GM21737 (cell line): ENCODE data around the gene ATF6.

Experiments used
- ATAC-seq: cut with Tn5 transposase; IDR thresholded peaks from one replicate; pipeline ENCODE4 v1.9.1; 2021; ENCODE audit warnings: mild to moderate bottlenecking, moderate library complexity; ENCODE audit not compliant: unreplicated experiment

Gene ATF6

DNA sequence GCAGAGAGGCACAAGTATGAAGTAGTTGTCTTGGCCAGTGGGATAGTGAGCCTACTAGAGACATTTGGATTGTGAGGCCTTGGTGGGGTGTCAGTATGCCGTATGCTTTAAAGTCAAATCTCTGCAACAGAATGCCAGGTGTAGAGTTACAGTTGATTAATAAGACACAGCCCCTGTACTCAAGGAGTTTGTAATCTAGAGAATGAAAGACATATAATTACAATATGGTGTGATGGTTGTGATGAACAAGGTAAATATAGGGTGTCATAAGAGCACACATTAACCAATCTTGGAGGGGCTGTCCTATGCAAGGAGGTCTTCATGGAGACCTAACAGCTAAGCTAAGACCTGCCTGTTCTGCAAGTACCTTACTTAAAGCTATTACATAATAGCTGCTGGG, 113.1 kb downstream of the ATF6 start:
- no peak for ATAC-seq

DNA sequence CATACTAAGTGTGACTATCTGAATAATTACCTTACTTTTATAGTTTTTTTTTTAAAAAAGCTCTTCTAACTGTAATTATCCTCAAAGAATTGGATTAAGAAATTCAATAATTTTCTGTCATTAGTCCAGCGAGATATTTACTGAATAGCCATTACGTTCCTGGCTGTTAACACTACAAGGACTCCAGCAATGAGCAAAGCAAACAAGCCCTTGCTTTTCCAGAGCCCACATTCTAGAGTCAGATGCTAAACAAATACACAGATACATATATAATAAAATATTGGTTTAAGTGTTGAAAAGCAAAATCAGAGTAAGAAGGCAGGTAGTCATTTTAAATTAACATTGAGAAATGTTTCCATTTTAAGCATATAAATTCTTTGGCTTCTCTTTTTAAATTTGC, 118.4 kb downstream of the ATF6 start:
- ATAC-seq: no peak

DNA sequence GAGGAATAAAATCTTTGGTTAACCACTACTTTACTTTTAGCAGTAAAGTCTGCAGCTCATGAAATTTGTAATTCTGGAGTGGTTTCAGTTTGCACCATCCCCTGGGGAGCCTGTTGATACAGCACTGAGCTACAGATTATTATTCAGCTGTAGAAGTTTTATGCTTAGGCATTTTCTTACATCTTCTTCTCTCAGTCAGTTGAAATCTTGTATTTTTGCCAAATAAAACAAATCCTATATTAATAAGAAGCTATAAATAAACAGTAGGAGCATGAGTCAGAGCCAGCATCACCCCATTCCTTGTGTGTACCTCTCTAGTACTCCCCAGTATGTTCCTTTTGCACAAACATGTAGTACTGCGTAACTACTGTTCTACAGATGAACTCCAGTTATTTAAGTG, 118.9 kb downstream of the ATF6 start:
- ATAC-seq: no peak

DNA sequence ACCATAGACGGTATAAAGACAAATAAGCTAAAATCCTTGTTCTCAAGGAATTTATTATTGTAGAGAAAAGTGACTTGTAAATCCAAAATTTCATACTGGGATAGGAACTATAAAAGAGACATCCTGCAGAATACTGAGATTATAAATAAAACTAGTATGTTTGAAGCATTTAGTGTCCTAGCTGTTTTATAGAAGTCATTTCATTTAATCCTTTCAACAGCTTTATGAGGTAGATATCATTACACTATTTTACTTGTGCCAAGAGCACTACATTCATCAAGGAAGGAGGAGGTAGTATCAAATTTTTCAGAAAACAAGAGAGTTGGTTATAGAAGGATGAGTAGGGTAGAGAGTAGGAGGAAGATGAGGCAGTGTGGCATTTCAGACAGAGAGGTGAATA, 119.6 kb downstream of the ATF6 start:
- ATAC-seq: no peak

DNA sequence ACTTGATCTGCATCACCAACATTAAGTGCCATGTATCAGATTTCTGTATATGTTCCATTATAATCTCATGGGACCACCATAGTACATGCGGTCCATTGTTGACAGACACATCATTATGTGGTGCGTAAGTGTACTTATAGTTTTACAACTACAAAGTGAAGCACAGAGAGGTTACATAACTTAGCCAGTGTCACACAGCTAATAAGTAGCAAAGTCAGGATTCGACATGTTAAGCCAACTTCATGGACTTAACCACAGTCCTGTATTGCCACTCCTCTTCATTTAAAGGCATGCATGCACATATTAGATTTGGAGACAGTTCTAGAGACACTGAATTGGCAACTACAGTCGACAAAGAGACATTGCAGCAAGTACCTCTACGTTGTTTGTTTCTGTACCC, 120.5 kb downstream of the ATF6 start:
- no peak for ATAC-seq

DNA sequence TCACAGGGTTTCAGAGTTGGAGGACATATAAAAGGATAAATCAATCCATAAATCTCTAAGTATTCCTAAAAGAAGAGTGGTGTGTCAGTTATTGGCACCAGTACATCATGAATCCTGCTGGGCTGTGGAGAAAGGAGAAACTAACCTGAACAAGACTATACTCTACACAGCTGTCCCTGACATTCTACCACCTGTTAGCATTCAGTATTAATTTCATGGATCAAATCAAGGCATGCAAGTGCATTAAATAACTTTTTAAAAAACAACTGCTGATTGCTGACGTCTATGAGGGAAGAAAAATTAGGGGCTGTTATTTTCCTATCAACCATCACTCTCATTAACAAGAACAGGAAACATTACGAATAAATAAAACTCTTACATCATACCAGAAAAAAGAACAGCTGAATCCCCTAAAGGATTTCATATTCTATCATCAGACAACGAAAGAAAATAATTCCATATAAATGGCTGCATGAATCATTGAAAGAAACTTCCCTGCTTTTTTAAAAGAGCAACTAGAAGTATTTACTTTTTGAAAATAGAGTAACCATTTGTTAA, 121.7 kb downstream of the ATF6 start:
- ATAC-seq: no peak

DNA sequence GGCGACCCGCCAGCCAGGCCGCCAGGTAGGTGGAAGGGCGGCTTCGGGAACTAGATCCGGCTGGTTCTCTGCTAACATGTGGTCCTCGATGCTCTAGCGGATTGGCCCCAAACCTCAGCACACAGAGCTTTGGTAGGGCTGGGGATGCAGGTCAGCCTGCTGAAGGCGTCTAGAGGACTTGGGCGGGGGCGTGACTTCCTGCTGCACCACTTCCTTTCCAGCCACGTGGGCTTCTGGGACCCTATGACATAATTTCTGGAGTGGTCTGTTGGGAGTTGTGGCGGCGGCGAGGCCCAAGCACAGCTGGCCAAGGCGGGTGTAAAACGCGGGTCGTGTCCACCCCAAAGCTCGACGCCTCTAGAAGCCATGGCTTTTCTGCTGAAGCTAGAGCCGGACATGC, 124.5 kb downstream of the ATF6 start:
- no peak for ATAC-seq

DNA sequence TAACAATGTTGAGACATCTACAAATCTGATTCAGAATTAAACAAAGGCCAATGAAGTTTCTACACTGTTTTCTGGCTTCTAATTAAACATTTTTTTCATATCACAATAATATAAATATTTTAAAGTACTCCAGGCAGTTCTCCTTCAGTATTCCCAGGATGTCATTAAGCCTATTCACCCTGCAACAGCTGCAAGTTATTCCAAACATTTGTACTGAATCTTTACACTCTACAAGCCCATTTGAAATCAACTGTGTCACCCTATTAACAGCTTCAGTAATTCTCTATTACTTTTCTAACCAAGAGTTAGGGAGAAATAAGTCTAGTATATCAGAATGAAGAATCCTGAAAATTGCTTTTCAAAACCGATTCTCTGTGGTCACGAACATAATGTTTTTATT, 133.0 kb downstream of the ATF6 start:
- ATAC-seq: no peak

DNA sequence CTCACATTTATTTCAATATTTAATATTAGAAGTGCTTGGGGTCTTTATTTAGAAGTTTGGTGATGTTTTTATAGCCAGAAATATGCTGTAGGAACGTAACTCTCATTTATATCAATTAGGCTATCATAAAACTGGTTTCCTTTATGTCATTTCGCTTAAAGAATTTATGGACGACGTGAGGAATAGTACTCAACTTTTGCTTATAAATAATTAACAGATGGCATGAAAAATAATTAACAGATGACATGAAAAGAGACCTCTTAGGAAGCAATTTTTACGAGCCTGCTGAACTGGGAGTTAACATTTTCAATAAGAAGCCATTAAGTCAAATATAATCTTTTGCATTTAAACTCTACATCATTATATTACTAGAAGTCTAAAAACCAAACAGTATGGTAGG, 134.0 kb downstream of the ATF6 start:
- no peak for ATAC-seq

DNA sequence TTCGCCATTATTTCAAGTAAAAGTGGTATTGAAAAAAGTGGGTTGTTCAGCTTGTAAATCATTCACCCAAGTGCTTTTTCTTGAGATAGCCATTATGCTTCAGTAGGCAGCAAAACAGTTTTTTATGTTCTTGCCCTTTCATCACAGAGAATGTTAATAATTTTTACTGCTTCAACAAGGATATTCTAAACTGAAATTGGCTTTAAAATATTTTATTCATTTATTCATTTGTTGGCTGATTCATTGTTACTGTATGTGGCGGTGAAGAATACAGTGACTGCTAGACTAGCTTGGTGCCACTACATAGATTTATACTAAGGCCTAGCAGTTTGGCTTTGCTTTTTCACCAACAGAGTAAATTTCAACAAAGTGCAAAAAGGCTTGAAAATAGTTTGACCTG, 136.1 kb downstream of the ATF6 start:
- ATAC-seq: no peak

DNA sequence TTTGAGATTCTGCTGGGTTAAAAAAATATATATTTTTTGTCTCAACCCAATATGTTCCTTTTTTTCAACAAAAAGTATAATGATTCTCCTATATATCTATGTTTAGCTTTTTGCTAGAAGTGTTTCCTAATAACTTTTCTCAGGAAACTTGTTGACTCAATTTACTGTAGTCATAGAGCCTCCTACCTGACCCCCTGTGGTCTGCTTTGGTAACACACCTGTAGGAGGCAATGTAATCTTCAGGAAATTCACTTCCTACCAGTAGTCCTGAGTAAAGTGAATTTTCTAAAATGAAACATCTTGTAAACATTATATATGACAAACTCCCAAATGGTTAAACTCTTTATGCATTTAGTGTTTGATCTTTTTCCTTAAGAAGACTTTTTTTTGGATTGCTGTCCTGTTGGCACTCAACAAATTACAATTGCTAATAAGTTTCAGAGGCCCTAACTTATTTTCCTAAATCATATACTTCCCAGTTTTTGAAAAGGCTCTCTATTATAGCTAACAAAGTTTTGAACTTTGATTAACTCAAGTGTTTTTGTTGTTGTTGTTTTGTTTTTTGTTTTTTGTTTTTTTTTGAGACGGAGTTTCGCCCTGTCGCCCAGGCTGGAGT, 139.3 kb downstream of the ATF6 start:
- no peak for ATAC-seq

DNA sequence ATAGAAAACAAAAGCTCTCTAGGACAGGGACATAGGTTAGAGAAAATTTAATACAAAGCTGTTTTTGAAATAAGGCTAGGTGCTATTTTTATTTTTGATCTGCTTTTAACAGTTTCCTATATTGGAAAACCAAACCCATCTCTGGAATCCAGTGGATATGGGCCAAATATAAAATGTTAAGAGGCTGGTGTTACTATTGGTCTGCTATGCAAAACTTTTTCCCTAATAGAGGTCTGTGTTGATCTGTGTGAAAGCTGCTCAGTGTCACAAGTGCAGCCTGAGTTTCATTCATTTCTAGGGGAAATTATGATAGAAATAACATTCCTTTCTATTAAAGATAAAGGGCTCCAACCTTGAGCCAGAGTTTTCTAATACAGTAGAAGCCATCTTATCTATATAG, 141.1 kb downstream of the ATF6 start:
- ATAC-seq: no peak

DNA sequence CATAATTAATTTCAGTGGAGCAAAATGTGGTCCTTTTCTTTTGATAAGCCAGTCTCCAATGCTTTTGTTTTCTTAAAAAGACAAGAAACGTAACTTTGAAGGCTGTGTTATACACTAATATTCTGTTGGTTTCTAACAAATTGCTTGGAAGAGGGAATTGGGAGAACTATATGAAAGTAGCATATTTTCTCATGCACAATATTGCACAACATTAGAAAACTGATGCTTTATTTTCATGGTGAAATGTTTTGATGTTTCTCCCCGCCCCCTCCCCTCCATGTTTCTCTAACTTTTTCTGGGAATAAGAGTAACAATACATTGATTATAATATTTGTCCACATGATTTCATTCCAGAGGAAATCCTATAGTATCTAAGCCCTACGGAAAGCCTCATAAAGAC, 142.1 kb downstream of the ATF6 start:
- no peak for ATAC-seq

DNA sequence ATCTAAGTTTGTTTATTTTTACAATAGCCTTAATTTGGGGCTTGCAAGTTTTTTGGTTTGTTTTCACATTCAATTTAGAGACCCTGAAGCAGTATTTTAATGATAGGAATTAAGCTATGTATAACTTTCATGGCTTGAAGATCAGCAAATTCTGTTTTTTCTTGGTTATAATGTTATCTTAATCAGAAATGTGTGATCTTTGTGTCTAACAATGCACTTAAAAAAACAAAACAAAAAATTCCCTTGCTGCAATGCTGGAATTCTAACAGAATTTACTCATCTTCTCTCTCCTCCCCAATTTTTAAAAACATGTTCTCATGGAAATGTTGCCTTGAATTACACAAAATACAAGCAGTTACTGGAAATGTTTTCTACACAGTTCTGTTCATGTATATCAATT, 144.5 kb downstream of the ATF6 start:
- no peak for ATAC-seq

DNA sequence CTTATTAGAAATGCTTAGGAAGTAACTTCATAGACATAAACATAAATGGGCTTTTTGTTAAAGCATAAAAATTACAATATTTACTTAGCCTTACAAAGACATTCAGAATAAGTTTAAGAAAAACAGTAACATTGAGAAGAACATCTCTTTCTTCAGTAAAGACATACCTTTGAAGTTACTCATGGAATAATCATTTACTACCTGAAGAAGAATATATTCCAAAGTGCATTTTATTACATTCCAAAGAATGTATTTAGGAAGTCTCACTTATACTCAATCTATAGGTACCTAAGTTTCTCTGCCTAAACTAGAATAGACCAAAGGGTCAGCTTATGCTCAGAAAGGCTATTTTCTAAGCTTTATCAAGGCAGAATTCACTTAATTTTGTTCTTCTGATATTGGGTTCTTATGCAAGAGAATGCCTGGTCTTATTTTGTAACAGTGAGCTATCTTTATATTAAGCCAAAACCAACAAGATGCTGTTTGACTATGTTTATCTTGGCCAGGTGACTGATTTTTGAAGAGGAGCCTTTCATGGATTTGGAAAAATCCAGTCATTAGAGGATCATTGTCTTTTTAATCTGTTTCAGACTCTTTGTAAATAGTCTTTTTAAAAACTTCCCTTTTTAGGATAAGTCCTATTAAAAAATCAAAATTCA, 147.5 kb downstream of the ATF6 start:
- ATAC-seq: no peak

DNA sequence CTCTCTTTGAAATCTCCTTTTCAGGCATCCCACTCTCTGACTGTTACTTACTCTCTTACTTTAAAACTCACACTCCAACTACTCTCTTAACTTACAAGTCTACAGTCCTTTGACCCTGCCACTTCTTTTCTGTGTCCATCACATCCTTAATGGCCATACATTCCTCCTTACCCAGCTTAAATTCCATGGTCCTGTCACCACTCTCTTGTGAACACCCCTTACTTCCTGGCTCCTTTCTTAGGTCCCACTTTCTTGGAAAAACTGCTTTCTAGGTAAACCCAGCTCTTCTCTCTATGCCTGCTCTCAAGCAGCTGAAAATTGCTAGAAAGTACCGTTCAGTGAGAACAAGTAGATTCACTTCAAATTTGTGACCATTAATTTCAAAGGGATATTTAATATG, 148.5 kb downstream of the ATF6 start:
- no peak for ATAC-seq

DNA sequence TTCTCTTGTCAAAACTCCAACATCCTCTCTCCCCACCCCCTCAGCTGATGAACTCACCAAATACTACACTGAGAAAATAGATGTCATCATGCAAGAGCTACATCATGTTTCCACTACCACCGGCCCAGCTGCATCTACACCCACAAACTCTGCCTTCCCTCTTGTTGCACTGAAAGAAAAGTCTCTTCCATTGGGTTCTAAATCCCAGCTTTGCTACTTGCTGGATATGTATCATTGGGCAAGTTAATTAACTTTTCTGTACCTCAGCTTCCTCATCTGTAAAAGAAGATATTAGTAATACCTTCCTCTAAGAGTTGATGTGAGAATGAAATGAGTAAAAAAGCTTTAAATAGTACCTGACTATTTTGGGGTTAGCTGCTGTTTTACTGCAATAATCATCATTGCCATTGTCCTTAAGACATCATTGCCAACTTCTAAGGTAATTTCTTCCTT, 149.0 kb downstream of the ATF6 start:
- no peak for ATAC-seq

DNA sequence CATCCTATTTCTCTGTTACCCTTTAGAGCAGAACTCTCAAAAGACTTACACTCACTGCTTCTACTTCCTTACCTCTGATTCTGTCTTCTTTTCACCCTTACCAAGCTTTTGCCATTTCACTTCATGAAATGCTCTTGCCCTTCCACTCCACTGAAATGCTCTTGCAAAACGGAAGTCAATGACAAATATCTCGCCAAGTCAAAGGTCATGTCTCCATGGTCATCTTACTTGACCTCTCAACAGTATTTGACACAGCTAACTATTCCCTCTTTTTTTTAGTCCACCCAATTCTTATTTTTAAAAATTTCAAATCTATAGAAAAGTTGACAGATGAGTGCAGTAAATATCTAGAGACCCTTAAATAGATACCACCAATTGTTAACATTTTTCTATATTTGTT, 149.9 kb downstream of the ATF6 start:
- ATAC-seq: no peak

DNA sequence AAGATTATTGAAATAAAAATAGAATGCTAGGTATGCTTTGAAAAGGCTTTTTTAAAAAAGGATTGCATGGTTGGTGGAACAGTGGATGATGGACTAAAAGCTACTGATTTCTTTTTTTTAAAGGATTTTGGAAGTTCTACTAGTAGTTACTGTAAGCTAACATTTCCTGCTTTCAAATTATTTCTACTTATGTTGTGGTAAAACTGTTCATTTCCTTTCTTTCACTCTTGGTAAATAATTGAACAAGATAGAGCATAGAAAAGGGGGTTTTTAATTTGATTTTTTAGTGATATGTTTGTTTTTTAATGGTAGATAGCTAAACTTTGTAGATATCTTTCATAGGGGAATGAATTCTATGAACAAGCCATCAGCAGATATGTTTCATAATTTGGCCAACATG, 153.1 kb downstream of the ATF6 start:
- no peak for ATAC-seq

DNA sequence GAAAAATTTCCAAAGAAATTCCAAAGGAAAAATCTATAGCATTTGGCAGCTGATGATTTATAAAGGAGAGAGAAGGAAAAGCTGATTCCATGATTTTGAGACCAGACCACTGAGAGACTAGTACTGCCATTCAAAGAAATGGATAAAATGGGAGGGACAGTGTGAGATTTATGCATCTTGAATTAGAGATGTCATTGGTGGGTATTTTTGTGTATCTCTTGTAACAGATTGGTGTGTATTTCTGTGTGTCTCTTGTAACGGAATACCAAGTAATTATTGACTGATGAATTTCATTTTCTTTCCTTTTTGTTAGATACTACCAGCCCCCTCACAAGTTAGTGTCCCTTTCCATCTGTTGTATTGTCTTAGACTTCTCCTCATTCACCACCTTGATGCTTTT, 155.4 kb downstream of the ATF6 start:
- no peak for ATAC-seq

DNA sequence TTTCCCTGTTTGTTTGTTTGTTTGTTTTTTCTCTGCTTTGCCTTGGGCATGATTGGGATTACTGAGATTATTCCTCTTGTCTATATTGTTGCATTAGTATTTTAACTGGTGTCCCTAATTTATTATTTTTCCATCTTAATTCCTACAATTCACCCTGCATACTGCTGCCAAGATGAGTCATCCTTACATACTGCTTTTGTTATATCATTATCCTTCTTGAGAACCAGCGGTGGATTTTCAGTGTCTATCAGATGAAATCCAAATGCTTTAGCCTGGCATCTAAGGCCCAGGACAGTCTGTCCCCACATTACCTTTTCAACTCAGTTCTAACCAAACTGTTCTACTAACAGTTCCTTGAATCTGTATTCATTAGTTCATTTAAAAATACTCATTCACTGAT, 155.9 kb downstream of the ATF6 start:
- ATAC-seq: no peak

DNA sequence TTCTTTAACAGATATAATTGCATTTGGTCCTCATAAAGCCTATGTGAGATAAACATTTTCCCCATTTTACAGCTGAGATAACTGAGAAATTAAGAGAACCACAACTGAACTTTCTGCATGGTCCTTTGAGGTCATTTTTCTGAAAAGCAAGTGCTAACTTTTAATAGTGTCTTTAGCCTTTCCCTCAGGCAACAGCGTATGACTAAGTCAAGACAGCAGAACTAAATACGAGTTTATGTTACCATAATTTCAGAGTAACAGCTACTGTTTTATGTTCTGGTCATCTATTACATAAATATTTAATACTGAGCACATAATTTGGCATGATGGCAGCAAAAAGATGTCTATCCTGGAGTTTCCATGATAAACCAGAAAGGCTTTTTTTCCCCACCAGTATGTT, 161.9 kb downstream of the ATF6 start:
- no peak for ATAC-seq

DNA sequence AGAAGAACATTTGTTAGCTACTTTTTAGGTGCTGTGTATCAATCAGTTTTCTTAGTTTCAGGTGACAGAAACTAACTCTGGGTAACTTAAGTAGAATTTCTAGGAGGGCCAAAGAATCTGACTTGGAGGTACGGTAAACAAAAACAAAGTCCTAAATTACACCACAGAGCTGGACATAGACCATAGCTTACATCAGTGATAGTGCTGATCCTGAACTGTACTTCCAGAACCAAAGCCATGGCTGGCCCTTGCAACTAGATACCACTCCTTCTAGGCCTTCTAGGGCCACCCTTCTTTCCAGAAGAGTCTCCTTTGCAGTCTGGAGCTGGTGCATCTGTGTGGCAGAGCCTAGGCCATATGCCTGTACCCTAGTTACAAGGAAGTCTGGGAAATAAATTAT, 163.0 kb downstream of the ATF6 start:
- no peak for ATAC-seq
